IMR-90 (cell line): ENCODE measurements around the gene UBFD1. TPM values are rescaled to one million over a fixed set of nuclear protein-coding genes. Genes with fewer than 3 reads are reported as not detected.

Experiments used
- ATAC-seq: fragments of 200-7000 bp; cut with Tn5 transposase; 2 replicates; pipeline ENCODE4 v1.9.1; 2020; ENCODE audit warnings: low read depth, mild to moderate bottlenecking, moderate library complexity
- BruUV-seq: library from RNA; stranded (reverse); fragments of 400-500 nt; replicated peaks from 2 replicates; lab custom pipeline; 2021; lab: Mats Ljungman, UMichigan
- CTCF ChIA-PET: fragments of 300-600 bp; formaldehyde crosslinking; extraction: SDS; loops from one replicate; lab custom pipeline; 2021; ENCODE audit warnings: antibody characterized with exemption; lab: Yijun Ruan, JAX
- POLR2A ChIA-PET: fragments of 300-600 bp; sonication (Branson Sonifier 250); formaldehyde crosslinking; loops from one replicate; lab custom pipeline; 2022; ENCODE audit warnings: antibody characterized with exemption; ENCODE audit not compliant: unreplicated experiment; lab: Charles Lee
- DNase-seq: peaks from one replicate; pipeline ENCODE4 v3.0.0; 2013
- H2AFZ ChIP-seq: replicated peaks from 2 replicates; pipeline ENCODE3; 2013; ENCODE audit warnings: low read length, mild to moderate bottlenecking; ENCODE audit not compliant: poor library complexity
- H2AK5ac ChIP-seq: 2 replicates; pipeline ENCODE4 v1.6.1; 2013; ENCODE audit warnings: low read depth, low read length, inconsistent platforms
- H2AK9ac ChIP-seq: replicated peaks from 2 replicates; pipeline ENCODE3; 2013; ENCODE audit warnings: mild to moderate bottlenecking, low read depth, low read length, moderate library complexity; ENCODE audit not compliant: poor library complexity
- H2BK120ac ChIP-seq: 2 replicates; pipeline ENCODE4 v1.6.1; 2013; ENCODE audit warnings: low read depth, low read length, inconsistent platforms
- H2BK15ac ChIP-seq: 3 replicates; pipeline ENCODE4 v1.6.1; 2013; ENCODE audit warnings: low read depth, low read length, inconsistent platforms
- H2BK20ac ChIP-seq: 2 replicates; pipeline ENCODE4 v1.6.1; 2013; ENCODE audit warnings: low read depth, mild to moderate bottlenecking, inconsistent platforms, low read length, moderate library complexity
- H2BK5ac ChIP-seq: 2 replicates; pipeline ENCODE4 v1.6.1; 2013; ENCODE audit warnings: mild to moderate bottlenecking, low read depth, low read length, inconsistent platforms; ENCODE audit not compliant: poor library complexity, severe bottlenecking
- H3K14ac ChIP-seq: replicated peaks from 2 replicates; pipeline ENCODE4 v1.6.1; 2013; ENCODE audit warnings: low read depth, low read length, inconsistent platforms
- H3K18ac ChIP-seq: 2 replicates; pipeline ENCODE4 v1.6.1; 2013; ENCODE audit warnings: low read depth, low read length, control low read depth
- H3K23ac ChIP-seq: 2 replicates; pipeline ENCODE4 v1.6.1; 2013; ENCODE audit warnings: low read depth, low read length, inconsistent platforms
- H3K27ac ChIP-seq: 2 replicates; pipeline ENCODE4 v1.5.1; 2013; ENCODE audit warnings: mild to moderate bottlenecking, control low read depth, low read length; ENCODE audit not compliant: insufficient read depth
- H3K27me3 ChIP-seq: 2 replicates; pipeline ENCODE4 v1.6.1; 2013; ENCODE audit warnings: low read length; ENCODE audit not compliant: control insufficient read depth, insufficient read depth
- H3K36me3 ChIP-seq: 2 replicates; pipeline ENCODE4 v1.6.1; 2013; ENCODE audit warnings: low read length, mixed read lengths; ENCODE audit not compliant: control insufficient read depth, insufficient read depth
- H3K4ac ChIP-seq: 2 replicates; pipeline ENCODE4 v1.6.1; 2013; ENCODE audit warnings: low read depth, low read length, inconsistent platforms
- H3K4me1 ChIP-seq: 2 replicates; pipeline ENCODE4 v1.6.1; 2013; ENCODE audit warnings: low read length, mixed read lengths; ENCODE audit not compliant: control insufficient read depth, insufficient read depth
- H3K4me2 ChIP-seq: 2 replicates; pipeline ENCODE4 v1.6.1; 2013; ENCODE audit warnings: low read depth, mild to moderate bottlenecking, control low read depth, low read length, moderate library complexity
- H3K4me3 ChIP-seq: 2 replicates; pipeline ENCODE4 v1.5.1; 2013; ENCODE audit warnings: low read depth, mild to moderate bottlenecking, control low read depth, low read length, moderate library complexity; ENCODE audit not compliant: insufficient read depth
- H3K56ac ChIP-seq: 2 replicates; pipeline ENCODE4 v1.6.1; 2013; ENCODE audit warnings: low read length, inconsistent platforms; ENCODE audit not compliant: insufficient read depth; ENCODE audit errors: extremely low read depth
- H3K79me1 ChIP-seq, 2 experiments: 2 replicates each; pipeline ENCODE4 v1.6.1; 2013; ENCODE audit warnings: low read length in 2 of 2, inconsistent platforms in 1 of 2, low read depth in 1 of 2
- H3K9ac ChIP-seq: 2 replicates; pipeline ENCODE4 v1.6.1; 2013; ENCODE audit warnings: low read depth, low read length, control low read depth
- H3K9me1 ChIP-seq: 2 replicates; pipeline ENCODE4 v1.6.1; 2013; ENCODE audit warnings: low read length, inconsistent platforms; ENCODE audit not compliant: insufficient read depth
- H3K9me3 ChIP-seq: 2 replicates; pipeline ENCODE4 v1.6.1; 2013; ENCODE audit warnings: low read length; ENCODE audit not compliant: control insufficient read depth, insufficient read depth
- H4K20me1 ChIP-seq: 2 replicates; pipeline ENCODE4 v1.6.1; 2013; ENCODE audit warnings: low read length, inconsistent platforms; ENCODE audit not compliant: insufficient read depth
- H4K5ac ChIP-seq: 2 replicates; pipeline ENCODE4 v1.6.1; 2013; ENCODE audit warnings: mild to moderate bottlenecking, low read depth, low read length, control low read depth
- H4K8ac ChIP-seq, 2 experiments: 2 replicates each; pipeline ENCODE4 v1.6.1; 2013; ENCODE audit warnings: low read depth in 2 of 2, low read length in 2 of 2, control low read depth in 1 of 2, inconsistent platforms in 1 of 2
- H4K91ac ChIP-seq: 2 replicates; pipeline ENCODE4 v1.6.1; 2013; ENCODE audit warnings: low read depth, low read length, inconsistent platforms; ENCODE audit not compliant: insufficient read depth
- BHLHE40 ChIP-seq: fragments of 150-350 bp; IDR thresholded peaks from 2 replicates; pipeline ENCODE4 v1.6.1; 2016; ENCODE audit warnings: mild to moderate bottlenecking, low read depth, low read length
- FOS ChIP-seq: fragments of 150-350 bp; IDR thresholded peaks from 2 replicates; pipeline ENCODE4 v1.6.1; 2016; ENCODE audit warnings: low read depth, low read length
- MAZ ChIP-seq: IDR thresholded peaks from 2 replicates; pipeline ENCODE4 v1.6.1; 2012; ENCODE audit warnings: low read depth, mild to moderate bottlenecking, low read length, improper control_type of control experiment, moderate library complexity, borderline replicate concordance
- MXI1 ChIP-seq: IDR thresholded peaks from 2 replicates; pipeline ENCODE4 v1.6.1; 2012; ENCODE audit warnings: low read depth, mild to moderate bottlenecking, low read length, moderate library complexity, borderline replicate concordance
- NFE2L2 ChIP-seq: fragments of 150-350 bp; IDR thresholded peaks from 2 replicates; pipeline ENCODE4 v1.6.1; 2016; ENCODE audit warnings: low read depth, mild to moderate bottlenecking, low read length
- RAD21 ChIP-seq: IDR thresholded peaks from 2 replicates; pipeline ENCODE4 v1.6.1; 2012; ENCODE audit warnings: low read length, improper control_type of control experiment
- RCOR1 ChIP-seq: IDR thresholded peaks from 2 replicates; pipeline ENCODE4 v1.6.1; 2012; ENCODE audit warnings: mild to moderate bottlenecking, low read length, improper control_type of control experiment; ENCODE audit not compliant: insufficient replicate concordance
- SMC3 ChIP-seq: fragments of 150-350 bp; IDR thresholded peaks from 2 replicates; pipeline ENCODE4 v1.6.1; 2016; ENCODE audit warnings: low read depth, mild to moderate bottlenecking, antibody characterized with exemption, low read length, moderate library complexity
- WGBS, 2 experiments: methylation state at CpG; one replicate each; pipeline versions ENCODE4 v1.1.5 to v1.1.7; 2013; ENCODE audit warnings: missing lambda C conversion rate in 2 of 2; ENCODE audit not compliant: insufficient read length in 1 of 2; ENCODE audit errors: extremely low coverage in 2 of 2; 5-methylcytosine and 5-hydroxymethylcytosine counted together
- dilution Hi-C: fragments of 300-500 bp; cut with HindIII; formaldehyde crosslinking; loops from one replicate; pipeline ENCODE4 v1.14.3; 2018; ENCODE audit warnings: low sequenced_read_pairs; ENCODE audit not compliant: unreplicated experiment
- in situ Hi-C: fragments of 300-500 bp; cut with MboI; formaldehyde crosslinking; loops from 3 replicates; pipeline ENCODE4 v1.14.3; 2019; ENCODE audit warnings: low sequenced_read_pairs, inconsistent platforms, mixed read lengths
- intact Hi-C: fragments of 100-400 bp; cut with micrococcal nuclease; formaldehyde crosslinking; loops from 2 replicates; pipeline ENCODE4 v1.10.0; 2022
- polyA plus RNA-seq, 3 experiments: library from polyadenylated mRNA; depleted of rRNA; stranded (reverse); fragments of >200 nt; gene quantifications; 2 replicates each; pipeline ENCODE4 v1.2.3, GENCODE V29; 2012; ENCODE audit warnings: low replicate concordance in 1 of 3
- total RNA-seq: library from RNA; depleted of rRNA; stranded (reverse); fragments of >200 nt; gene quantifications from 2 replicates; pipeline ENCODE4 v1.2.3, GENCODE V29; 2012
- TF ChIP-seq, protein P1 (sequence below): fragments of 150-350 bp; IDR thresholded peaks from 2 replicates; pipeline ENCODE4 v1.6.1; 2017; ENCODE audit warnings: mild to moderate bottlenecking, antibody characterized with exemption, low read length, low read depth
- TF ChIP-seq, protein P2 (sequence below): fragments of 150-350 bp; IDR thresholded peaks from 2 replicates; pipeline ENCODE4 v1.6.1; 2016; ENCODE audit warnings: low read depth, mild to moderate bottlenecking, low read length, moderate library complexity, borderline replicate concordance

UBFD1 gene
- total and polyA plus RNA-seq, 2 of the 4 experiments (the other 2 are of a cell fraction), result 39.3 to 55.0 TPM

DNA sequence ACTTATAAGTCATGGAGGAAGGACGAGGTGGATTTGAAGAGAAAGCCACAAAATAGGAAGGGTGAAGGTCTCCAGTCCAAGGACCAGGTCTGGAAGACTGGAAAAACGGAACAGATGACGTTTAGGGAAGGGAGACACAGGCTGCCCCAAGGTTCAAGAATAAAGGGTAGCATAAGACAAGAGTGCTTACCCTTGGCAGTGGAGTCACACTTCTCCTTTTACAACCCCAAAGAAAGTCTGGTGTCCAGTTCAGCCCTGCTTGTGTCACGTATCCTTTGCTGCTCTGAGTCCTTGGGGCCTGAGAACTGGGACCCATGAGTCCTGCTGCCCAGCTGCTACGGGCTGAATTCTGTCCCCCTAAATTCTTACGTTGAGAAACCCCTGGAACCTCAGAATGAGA lies 34.2 kb upstream of the UBFD1 start:
- Histone ChIP-seq H2BK15ac (no peak overlapping the region), H2BK120ac (no peak overlapping the region), H3K9ac (no peak overlapping the region), H3K23ac (no peak overlapping the region), H2AK5ac (no peak overlapping the region), H4K91ac (no peak overlapping the region), H3K27ac (no peak overlapping the region), H2BK20ac (no peak overlapping the region), H2BK5ac (no peak overlapping the region), H3K56ac (no peak overlapping the region), H3K9me1 (0 out of 2 replicates have a peak, but pooled peaks cover 4% of the 10 kb centered on the region), H3K27me3 (no peaks in the 10 kb centered on the region), H4K5ac (no peak overlapping the region), H4K8ac (no peak overlapping the region), H3K4me2 (no peak overlapping the region), H3K18ac (no peak overlapping the region), H3K9me3 (no peaks in the 10 kb centered on the region), H3K36me3 (peaks cover 48% of the 10 kb centered on the region), H3K4ac (no peak overlapping the region), H3K4me3 (no peak overlapping the region), H2AK9ac (no peak overlapping the region), H3K4me1 (no peaks in the 10 kb centered on the region), H3K79me1 (peaks cover 0 to 2% of the 10 kb centered on the region in 2 experiments; a peak in 1 of 4 replicates), H2AFZ (no peak overlapping the region), H4K20me1 (no peaks in the 10 kb centered on the region), H3K14ac (no peak overlapping the region)
- CTCF ChIA-PET, result no interaction called here
- dilution Hi-C loops (no loop called here), in situ Hi-C loops (loop anchor here (5.0 kb wide), 1 partner anchor 49 kb away; no protein-coding TSS in a partner anchor), intact Hi-C loops (no loop called here)
- ATAC-seq (no peak), DNase-seq (no peak)
- WGBS, 2 experiments, result 93% methylated on average over 3 of the region's 6 CpGs; no CpG with 5 or more reads in 1 of the 2 experiments
- TF ChIP-seq SMC3 (no peak), FOS (no peak), MAZ (no peak), BHLHE40 (no peak), RCOR1 (no peak), NFE2L2 (no peak), MXI1 (no peak), RAD21 (no peak)
- TF ChIP-seq, protein P1, sequence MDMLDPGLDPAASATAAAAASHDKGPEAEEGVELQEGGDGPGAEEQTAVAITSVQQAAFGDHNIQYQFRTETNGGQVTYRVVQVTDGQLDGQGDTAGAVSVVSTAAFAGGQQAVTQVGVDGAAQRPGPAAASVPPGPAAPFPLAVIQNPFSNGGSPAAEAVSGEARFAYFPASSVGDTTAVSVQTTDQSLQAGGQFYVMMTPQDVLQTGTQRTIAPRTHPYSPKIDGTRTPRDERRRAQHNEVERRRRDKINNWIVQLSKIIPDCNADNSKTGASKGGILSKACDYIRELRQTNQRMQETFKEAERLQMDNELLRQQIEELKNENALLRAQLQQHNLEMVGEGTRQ, result no peak
- TF ChIP-seq, protein P2, sequence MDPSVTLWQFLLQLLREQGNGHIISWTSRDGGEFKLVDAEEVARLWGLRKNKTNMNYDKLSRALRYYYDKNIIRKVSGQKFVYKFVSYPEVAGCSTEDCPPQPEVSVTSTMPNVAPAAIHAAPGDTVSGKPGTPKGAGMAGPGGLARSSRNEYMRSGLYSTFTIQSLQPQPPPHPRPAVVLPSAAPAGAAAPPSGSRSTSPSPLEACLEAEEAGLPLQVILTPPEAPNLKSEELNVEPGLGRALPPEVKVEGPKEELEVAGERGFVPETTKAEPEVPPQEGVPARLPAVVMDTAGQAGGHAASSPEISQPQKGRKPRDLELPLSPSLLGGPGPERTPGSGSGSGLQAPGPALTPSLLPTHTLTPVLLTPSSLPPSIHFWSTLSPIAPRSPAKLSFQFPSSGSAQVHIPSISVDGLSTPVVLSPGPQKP, result no peak
- POLR2A ChIA-PET, result no interaction called here
- BruUV-seq, result no TSS peak
